HS-5 (cell line): Measurements from ENCODE around the gene TTK.
A peak's percentile ranks its signal among the peaks of the same experiment; 100 is the strongest.
"Not testable (repeated sequence)": the region's sequence is repeated elsewhere in the genome, so short reads cannot be mapped to it uniquely, and the experiment has no call there.

ENCODE experiments used
- DNase-seq: peaks from one replicate; pipeline ENCODE4 v3.0.0-alpha.2; 2012; ENCODE audit warnings: low read depth

The TTK gene

DNA sequence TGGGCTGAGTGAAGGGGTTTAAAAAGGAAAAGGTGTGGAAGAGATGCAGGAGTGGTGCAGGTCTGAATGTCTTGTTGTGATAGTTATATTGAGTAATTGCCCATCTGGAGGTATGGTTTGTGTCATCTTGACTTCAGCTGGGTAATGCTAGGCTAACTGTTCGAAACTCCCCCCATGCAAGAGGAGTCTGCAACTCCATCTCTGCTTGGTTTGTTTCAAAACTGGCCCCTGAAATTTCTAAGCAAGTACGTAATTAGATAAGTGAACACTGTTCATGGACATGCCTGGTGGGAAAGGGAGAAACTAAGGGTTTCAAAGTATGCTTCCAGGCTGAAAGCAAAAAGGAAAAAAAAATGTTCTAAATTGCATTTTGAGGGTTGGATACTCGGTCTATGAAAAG is 17.1 kb downstream of the TTK start:
- no peak for DNase-seq

DNA sequence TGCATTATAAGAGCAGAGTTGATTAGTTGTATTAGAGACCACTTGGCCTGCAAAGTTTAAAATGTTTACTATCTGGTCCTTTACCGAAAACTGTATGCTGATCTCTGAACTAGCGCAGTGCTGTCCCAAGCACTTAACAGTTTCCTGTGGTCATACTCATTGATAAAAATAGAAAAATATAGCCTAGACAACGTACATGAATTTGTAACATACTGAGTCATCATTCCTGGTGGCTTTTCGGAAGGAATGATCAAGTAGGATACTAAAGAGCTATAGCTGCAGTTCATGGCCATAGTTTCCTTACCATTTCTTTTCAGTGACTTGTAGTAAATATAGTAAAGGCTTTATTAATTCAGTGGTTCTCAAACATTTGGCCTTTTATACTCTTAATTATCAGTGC is 18.4 kb downstream of the TTK start:
- DNase-seq: peak; percentile 44

DNA sequence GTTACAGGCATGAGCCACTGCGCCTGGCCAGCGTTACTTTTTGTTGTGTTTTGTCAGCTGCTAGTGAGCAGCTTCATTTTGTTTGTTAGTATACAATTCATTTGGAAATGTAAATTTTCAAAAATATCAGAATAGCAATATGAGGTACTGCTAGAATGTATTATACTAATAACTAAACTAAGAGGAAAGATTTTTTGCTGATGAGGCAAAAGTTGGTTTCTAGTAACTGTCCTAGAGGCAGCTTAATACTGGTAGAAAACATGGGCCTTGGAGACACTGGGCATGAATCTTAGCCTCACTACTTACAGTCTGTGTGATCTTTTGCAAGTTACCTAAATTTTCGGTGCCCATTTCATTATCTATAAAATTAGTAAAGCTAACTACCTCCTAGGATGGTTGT is 24.1 kb downstream of the TTK start:
- no peak for DNase-seq

DNA sequence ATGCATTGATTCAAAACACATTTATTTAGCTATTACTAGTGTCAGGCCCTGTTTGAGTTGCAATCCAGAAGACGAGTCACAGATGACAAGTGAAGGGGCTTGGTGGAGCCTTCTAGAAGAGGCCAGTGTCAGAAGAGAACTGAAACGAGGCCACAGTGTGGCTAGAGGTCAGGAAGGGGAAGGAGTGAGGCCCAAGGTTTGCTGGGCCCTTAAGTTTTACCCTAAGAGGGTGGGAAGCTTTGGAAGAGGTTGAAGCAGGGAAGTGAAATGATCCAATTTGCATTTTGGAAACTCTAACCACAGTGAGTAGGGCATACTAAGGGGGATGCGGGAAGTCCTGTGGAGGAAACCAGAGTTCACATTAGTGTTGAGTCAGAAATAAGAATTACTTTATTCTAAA is 25.0 kb downstream of the TTK start:
- no peak for DNase-seq

DNA sequence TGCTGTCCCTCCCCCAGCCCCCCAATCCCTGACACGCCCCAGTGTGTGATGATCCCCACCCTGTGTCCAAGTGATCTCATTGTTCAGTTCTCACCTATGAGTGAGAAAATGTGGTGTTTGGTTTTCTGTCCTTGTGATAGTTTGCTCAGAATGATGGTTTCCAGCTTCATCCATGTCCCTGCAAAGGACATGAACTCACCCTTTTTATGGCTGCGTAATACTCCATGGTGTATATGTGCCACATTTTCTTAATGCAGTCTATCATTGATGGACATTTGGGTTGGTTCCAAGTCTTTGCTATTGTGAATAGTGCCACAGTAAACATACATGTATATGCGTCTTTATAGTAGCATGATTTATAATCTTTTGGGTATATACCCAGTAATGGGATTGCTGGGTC is 43.8 kb downstream of the TTK start:
- DNase-seq: not testable (repeated sequence)

DNA sequence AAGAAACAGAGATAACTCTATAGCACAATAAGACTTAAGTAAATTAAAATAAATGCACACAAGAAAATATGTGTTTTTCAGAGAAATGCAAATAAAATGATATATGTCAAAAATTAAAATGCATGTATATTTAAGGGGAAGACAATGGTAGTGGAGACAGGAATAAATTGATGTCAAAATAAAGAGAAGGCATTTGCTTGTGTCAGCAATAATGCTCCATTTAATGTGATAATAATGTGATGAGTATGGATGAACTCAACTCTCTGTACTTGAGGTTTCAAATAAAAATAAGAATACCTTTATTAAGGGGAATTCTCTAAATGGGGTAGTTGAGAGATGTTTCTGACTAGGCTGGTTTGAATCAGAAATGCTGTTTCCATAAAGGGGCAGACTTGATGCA is 56.3 kb downstream of the TTK start:
- DNase-seq: no peak

DNA sequence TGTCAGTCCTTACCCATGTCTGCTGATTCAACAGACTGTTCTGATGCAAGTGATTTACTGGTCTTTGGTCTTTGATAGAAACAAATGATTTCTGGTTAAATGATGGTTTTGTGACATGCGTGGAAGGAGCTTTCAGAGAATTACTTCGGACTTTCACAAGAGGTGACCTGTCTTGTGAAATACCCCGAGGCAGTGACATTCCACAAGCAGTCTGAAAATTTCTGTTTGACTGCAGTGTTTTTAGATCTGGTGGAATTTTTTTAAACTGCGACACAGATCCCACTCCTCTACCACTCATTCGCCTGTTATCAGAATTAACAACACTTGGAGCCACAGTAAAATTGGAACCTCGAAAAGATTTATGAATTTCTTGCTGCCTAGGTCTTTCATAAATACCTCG is 63.7 kb downstream of the TTK start:
- DNase-seq: not testable (repeated sequence)

DNA sequence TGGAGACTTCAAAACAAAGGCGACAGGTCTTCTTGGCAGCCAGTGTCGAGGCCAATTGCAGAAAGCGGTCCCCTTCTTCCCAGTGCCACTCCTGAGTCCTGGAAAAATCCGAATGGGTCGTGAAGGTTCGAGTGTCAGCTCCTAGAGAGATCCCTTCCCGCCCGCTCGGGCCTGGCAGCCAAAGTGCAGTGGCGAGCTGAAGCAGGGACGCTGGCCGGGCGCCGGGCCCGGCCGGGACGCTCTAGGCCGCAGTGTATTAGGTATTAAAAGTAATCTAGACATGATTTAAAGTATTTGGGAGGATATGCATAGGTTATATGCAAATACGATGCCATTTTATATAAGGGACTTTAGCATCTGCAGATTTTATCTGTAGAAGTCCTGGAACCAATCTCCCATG is 66.0 kb downstream of the TTK start:
- not testable (repeated sequence) for DNase-seq

DNA sequence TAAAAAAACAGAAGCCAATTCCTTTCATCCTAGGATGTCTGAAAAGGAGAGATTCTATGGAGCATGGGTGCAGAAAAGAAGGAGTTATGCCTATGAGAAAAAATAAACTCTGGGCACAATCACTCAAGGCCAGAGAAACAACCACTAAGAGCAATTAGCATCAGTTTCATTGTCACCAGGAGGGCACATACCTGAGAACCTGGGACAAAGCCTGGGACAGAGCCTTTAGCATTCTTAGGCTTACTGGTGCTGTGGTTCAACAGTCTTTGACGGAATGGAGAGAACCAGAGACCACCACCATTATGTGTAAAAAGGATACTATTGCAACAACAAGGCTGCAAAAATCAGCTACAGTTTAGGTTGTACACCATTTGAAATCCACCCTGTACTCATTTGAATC is 72.6 kb downstream of the TTK start:
- DNase-seq: no peak

DNA sequence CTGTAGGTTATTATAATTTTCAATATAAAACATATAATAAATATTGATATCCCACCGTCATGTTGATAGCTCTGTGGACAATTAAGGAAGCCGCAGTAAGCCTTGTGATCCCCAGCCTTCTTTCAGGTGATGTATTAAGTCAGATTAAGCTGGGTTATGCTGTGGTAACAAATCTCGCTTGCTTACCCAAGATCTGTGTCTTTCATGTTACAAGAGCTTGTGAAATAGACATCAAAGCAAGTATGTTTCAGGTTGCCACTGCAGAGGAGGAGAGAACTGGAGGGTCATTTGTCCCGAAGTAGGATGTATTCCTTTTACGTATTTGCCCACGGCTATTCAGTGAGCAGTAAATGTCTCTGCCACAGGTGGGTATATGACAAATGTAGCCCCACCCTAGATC is 84.2 kb downstream of the TTK start:
- DNase-seq: no peak

DNA sequence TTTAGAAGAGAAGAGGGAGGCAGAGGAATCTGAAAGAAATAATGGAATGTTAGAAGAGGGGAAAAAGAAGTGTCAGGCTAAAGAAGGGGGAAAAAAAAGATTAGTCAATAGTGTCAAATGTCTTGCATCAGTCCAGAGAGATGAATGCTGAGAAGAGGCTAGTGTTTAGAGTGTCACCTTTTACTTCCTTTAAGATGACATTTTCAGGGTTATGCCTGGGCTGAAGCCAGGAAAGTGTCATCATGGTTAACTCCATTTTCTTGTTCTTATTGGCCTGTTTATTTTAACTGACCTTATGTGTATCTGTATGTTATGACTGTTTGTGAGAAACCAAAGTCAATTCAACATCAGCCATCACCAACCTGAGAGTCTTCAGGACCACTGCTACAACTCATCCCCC is 87.1 kb downstream of the TTK start:
- DNase-seq: no peak
